ENCODE results near the gene SHROOM2. TPM values are rescaled to one million over a fixed set of nuclear protein-coding genes. Genes with fewer than 3 reads are reported as not detected.
"Not testable (repeated sequence)": the region's sequence is repeated elsewhere in the genome, so short reads cannot be mapped to it uniquely, and the experiment has no call there.

SHROOM2 gene
- total RNA-seq, 1 experiment from 2014 or later: 1.6 TPM

GRCh38 chrX:9853307-9853706 is 67.1 kb downstream of the SHROOM2 start:
- Histone ChIP-seq H3K9me3 (no peaks in the 10 kb centered on the region), H3K4me3 (no peak overlapping the region), H3K27me3 (no peaks in the 10 kb centered on the region), H3K36me3 (no peaks in the 10 kb centered on the region)
- DNase-seq: no peak

DNA sequence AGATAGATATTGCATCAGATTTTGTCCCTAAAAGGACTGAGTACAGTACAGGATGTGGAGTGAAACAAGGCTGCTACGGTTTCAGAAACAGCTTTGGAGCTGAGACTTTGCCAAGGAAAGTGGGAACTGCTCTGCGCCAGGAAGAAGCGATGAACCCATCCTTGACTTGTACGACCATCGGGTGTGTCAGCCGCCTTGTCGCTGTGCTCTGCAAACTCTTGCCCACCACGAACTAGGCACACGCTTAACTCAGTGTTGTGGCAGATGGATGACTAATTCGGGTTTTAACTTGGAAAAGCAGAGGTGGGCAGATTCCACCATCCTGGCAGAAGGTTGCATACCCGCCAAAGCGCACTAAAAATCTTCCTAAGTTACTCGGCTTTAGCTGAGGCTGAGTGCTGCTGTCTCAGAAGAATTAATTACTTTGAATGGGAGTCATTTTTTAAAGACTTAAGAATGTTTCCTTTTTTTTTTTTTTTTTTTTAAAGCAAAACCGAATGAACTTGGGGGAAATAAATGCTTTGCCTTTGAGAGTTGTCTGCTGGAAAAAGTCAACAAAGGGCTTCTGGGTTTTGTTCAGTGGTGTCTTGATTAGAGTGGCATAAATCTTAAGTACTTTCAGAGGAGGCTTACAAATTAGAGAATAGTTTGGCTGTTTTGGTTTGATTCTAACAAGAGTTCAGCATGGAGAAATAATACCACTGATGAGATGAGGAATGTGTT is 69.5 kb downstream of the SHROOM2 start:
- no peaks in the 10 kb centered on the region for H3K36me3 ChIP-seq
- no peak for DNase-seq
- H3K4me3 ChIP-seq: no peak overlapping the region
- H3K27me3 ChIP-seq: no peaks in the 10 kb centered on the region
- H3K9me3 ChIP-seq: no peaks in the 10 kb centered on the region

DNA sequence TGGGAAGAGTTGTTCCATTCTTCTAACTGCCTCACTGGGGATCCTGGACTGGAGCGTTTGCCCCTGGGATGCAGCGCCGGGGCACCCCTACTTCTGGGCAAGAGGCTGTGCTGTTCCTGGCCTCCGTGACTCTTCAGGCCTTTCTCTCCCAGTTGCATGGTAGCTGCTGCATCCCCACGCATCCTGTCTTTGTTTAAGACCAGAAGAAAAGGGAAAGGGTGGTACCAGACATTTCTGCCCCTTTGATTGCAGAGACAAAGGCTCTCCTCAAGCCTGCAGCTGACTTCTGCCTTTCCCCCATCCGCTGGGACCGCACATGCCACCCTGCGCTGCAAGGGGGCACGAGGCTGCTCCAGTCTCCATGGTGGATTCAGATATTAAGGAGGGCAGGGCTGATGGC is 70.4 kb downstream of the SHROOM2 start:
- H3K4me3 ChIP-seq: no peak overlapping the region
- H3K36me3 ChIP-seq: no peaks in the 10 kb centered on the region
- no peaks in the 10 kb centered on the region for H3K9me3 ChIP-seq
- no peak for DNase-seq
- no peaks in the 10 kb centered on the region for H3K27me3 ChIP-seq

GRCh38 chrX:9857575-9858474 is 71.6 kb downstream of the SHROOM2 start:
- no peak overlapping the region for H3K4me3 ChIP-seq
- H3K36me3 ChIP-seq: no peaks in the 10 kb centered on the region
- no peak for DNase-seq
- H3K9me3 ChIP-seq: no peaks in the 10 kb centered on the region
- no peaks in the 10 kb centered on the region for H3K27me3 ChIP-seq

- not testable (repeated sequence) for H3K36me3 ChIP-seq, H3K9me3 ChIP-seq, H3K4me3 ChIP-seq, H3K27me3 ChIP-seq, DNase-seq
These were observed 72.5 kb downstream of the SHROOM2 start for GRCh38 chrX:9858684-9859083.

DNA sequence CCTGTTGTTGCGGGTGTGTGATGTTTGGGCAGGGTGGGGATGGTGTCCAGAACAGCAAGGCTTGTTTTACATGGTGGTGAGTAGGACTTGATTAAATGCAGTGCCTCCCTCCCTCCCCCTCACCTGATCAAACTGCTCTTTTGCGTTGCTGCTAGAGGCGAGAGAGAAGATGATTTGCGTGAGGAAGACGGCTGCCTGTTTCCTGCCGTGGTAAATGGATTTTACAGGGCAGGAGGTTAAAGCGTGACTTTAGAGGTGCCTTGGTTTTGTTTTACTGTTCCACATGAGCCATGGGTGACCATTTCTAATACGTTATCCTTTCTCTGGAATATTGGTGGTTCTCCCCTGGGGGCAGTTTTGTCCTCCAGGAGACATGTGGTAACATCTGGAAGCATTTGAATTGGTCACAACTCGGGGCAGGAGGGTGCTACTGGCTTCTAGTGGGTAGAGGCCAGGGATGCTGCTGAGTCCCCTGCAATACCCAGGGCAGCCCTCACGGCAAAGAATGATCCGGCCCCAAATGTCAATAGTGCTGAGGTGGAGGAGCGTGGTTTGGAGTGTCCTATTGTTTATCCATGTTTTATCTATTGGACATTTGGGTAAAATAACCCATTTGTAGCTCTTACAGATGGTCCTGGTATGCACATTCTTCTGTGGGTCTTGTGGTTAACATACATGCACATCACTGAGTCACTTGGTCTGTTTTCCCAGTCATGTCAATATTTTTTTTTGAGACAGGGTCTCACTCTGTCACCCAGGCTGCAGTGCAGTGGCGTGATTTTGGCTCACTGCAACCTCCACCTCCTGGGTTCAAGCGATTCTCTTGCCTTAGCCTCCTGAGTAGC is 73.7 kb downstream of the SHROOM2 start:
- H3K27me3 ChIP-seq: no peaks in the 10 kb centered on the region
- DNase-seq: no peak
- no peaks in the 10 kb centered on the region for H3K9me3 ChIP-seq
- H3K36me3 ChIP-seq: no peaks in the 10 kb centered on the region
- H3K4me3 ChIP-seq: no peak overlapping the region

- Histone ChIP-seq H3K27me3 (no peaks in the 10 kb centered on the region), H3K4me3 (no peak overlapping the region), H3K36me3 (no peaks in the 10 kb centered on the region), H3K9me3 (no peaks in the 10 kb centered on the region)
- no peak for DNase-seq
These were observed 74.6 kb downstream of the SHROOM2 start for GRCh38 chrX:9860826-9861225.

GRCh38 chrX:9861711-9862110 is 75.5 kb downstream of the SHROOM2 start:
- Histone ChIP-seq H3K27me3 (no peaks in the 10 kb centered on the region), H3K4me3 (no peak overlapping the region)
- DNase-seq: no peak

GRCh38 chrX:9862525-9862924 is 76.3 kb downstream of the SHROOM2 start:
- H3K27me3 ChIP-seq: no peaks in the 10 kb centered on the region

More at GRCh38 chrX:9861711-9862110, 75.5 kb downstream of the SHROOM2 start:
- Histone ChIP-seq H3K9me3 (no peaks in the 10 kb centered on the region), H3K36me3 (no peaks in the 10 kb centered on the region)

GRCh38 chrX:9862953-9863352 is 76.7 kb downstream of the SHROOM2 start:
- H3K27me3 ChIP-seq: no peaks in the 10 kb centered on the region
- H3K4me3 ChIP-seq: no peak overlapping the region
- no peak for DNase-seq
- no peaks in the 10 kb centered on the region for H3K9me3 ChIP-seq
- H3K36me3 ChIP-seq: no peaks in the 10 kb centered on the region

More at GRCh38 chrX:9862525-9862924, 76.3 kb downstream of the SHROOM2 start:
- Histone ChIP-seq H3K36me3 (no peaks in the 10 kb centered on the region), H3K4me3 (no peak overlapping the region), H3K9me3 (no peaks in the 10 kb centered on the region)
- DNase-seq: no peak

DNA sequence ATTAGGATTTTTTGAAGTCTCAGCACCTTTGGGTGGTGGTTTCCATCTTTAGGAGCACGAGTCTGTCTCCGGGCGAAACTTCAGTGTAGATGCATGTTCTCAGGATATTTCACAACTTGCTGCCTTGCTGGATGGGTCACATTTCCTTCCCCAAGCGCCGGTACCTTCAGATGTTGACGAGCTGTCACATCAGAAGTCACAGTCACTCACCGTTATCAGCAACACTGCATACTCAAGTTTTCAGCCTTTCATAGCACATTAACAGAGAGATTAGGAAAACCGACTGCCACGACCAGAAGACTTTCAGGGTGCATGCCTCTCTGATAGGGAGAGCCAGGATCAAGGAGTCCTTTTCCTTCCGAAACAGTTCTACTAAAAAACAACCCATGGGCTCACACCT is 77.8 kb downstream of the SHROOM2 start:
- H3K27me3 ChIP-seq: no peaks in the 10 kb centered on the region
- H3K36me3 ChIP-seq: no peaks in the 10 kb centered on the region
- no peak for DNase-seq
- H3K4me3 ChIP-seq: no peak overlapping the region
- no peaks in the 10 kb centered on the region for H3K9me3 ChIP-seq

DNA sequence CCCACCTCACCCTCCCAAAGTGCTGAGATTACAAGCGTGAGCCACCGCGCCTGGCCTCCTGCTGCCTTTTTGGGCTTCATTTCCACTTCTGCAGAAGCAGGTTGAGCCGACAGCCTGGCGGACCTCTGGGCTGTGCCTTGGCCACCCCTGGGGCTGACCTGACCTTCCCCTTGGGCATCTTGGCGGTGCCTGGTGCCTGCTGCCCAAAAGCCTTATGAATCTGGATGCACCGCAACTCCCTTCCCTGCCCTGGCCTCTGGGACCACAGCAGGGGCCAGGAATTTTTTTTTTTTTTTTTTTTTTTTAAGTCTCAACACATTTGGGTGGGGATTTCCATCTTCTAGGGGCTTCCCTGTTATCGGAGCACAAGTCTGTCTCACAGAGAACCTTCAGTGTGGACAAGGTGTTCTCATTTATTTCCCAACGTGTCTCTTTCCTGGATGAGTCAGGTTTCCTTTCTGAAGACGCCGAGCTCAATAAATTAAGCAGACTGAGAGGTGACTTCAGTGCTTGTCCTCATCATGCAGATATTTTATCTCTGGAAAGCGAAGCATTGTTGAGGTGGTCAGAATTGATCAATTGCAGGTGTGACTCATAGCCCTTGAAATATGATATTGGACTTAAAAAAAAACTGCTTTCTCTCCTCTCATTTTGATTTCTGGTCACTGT is 79.7 kb downstream of the SHROOM2 start:
- no peak overlapping the region for H3K4me3 ChIP-seq
- no peak for DNase-seq
- H3K27me3 ChIP-seq: no peaks in the 10 kb centered on the region
- H3K9me3 ChIP-seq: no peaks in the 10 kb centered on the region
- H3K36me3 ChIP-seq: no peaks in the 10 kb centered on the region

DNA sequence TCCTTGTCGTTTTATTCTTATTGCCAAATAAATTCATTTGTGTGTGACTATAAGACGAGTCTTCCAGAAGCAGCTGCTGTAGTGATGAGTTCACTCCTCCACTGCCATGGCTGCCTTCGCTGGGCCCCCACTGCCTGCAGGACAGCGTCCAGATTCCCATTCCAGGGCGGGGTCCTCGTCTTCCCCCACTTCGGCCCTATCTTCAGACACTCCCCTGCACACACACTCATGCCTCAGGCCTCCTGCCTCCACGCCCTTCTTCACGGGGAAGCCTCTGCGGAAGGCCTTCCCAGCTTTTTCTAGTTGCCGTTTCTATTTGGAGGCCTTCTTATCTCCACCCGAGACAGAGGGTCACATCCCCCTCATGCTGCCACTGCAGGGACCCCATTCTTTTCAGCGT is 80.4 kb downstream of the SHROOM2 start:
- DNase-seq: no peak
- Histone ChIP-seq H3K27me3 (no peaks in the 10 kb centered on the region), H3K4me3 (no peak overlapping the region), H3K36me3 (no peaks in the 10 kb centered on the region), H3K9me3 (no peaks in the 10 kb centered on the region)

DNA sequence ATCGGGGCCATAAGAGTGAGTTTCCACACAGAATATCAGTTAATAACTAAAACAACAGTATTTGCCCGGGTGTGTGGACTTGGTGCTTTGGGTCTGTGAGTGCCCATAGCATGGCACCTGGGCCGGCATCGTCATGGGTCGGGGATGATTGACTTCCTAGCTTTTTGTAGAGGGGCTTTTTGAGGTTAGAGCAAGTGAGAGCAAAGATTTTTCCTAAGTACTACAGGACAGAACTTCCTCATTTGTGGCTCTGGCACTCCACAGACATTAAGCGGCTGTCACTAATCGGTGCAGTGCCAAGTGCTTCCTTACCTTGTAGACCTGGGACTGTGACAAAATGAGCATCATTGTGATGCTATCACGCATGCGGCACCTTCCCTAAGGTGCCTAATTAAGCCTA is 81.0 kb downstream of the SHROOM2 start:
- Histone ChIP-seq H3K36me3 (no peaks in the 10 kb centered on the region), H3K9me3 (no peaks in the 10 kb centered on the region), H3K4me3 (no peak overlapping the region), H3K27me3 (no peaks in the 10 kb centered on the region)
- no peak for DNase-seq

GRCh38 chrX:9867753-9868152 is 81.5 kb downstream of the SHROOM2 start:
- no peaks in the 10 kb centered on the region for H3K9me3 ChIP-seq
- H3K4me3 ChIP-seq: no peak overlapping the region
- DNase-seq: no peak
- H3K36me3 ChIP-seq: no peaks in the 10 kb centered on the region
- H3K27me3 ChIP-seq: no peaks in the 10 kb centered on the region

DNA sequence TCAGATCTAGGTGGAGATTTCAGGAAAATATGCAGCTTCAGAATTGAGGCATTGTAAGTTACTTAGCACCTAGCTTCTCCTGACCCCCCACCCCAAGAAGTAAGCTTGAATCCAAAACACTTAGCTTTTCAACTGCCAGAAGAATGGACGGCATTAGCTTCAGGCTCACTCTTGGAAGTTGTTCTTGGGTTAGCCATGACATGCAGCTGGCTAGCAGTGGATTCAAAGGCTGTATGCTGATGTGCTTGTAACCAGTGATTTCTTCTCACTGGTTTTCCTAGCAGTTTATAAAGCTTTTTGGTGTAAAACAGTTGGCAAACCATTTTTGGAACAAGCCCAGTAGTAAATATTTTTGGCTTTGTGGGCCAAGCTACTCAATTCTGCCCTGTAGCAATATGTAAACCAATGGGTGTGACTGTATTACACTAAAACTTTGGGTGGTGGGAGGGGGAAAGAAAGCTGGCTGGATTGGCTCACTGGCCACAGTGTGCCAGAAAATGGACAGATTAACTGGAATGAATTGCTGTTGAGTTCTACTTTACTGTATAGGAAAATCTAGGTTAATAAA is 85.6 kb downstream of the SHROOM2 start:
- DNase-seq: peak; percentile 50
- Histone ChIP-seq H3K9me3 (no peaks in the 10 kb centered on the region), H3K36me3 (no peaks in the 10 kb centered on the region), H3K27me3 (no peaks in the 10 kb centered on the region), H3K4me3 (no peak overlapping the region)

Measured in MG63 (cell line).